GM12874 (cell line): Measurements from ENCODE around the gene TACC3.

Experiments used
- TF ChIP-seq, protein P1 (sequence below): IDR thresholded peaks from 2 replicates; pipeline ENCODE4 v1.5.1; 2011; ENCODE audit warnings: low read depth, mild to moderate bottlenecking, control low read depth, low read length, moderate library complexity; ENCODE audit not compliant: insufficient read depth

TACC3 gene

DNA sequence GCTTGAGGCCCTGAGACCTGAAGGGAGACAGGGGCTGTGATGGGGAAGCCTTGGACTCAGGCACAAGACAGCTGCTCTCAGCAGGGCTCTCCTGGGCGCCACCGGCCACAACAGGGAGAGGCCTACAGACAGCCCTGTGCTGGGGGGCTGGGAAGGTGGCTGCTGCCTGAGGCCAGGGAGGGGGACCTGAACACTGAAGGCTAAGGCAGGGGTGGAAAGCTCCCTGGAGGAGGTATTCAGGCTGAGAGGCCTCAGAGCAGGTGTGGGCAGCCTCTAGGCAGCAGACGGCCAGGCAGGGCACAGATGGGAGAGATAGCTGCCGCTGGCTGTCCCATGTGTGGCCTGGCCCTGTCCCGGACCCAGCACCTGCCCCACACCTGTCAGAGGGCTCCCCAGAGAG, 33.0 kb downstream of the TACC3 start:
- TF ChIP-seq, protein P1, sequence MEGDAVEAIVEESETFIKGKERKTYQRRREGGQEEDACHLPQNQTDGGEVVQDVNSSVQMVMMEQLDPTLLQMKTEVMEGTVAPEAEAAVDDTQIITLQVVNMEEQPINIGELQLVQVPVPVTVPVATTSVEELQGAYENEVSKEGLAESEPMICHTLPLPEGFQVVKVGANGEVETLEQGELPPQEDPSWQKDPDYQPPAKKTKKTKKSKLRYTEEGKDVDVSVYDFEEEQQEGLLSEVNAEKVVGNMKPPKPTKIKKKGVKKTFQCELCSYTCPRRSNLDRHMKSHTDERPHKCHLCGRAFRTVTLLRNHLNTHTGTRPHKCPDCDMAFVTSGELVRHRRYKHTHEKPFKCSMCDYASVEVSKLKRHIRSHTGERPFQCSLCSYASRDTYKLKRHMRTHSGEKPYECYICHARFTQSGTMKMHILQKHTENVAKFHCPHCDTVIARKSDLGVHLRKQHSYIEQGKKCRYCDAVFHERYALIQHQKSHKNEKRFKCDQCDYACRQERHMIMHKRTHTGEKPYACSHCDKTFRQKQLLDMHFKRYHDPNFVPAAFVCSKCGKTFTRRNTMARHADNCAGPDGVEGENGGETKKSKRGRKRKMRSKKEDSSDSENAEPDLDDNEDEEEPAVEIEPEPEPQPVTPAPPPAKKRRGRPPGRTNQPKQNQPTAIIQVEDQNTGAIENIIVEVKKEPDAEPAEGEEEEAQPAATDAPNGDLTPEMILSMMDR = no peak

GRCh38 chr4:1755297-1755696, 34.0 kb downstream of the TACC3 start:
- TF ChIP-seq, protein P1 = no peak

GRCh38 chr4:1756079-1756478, 34.8 kb downstream of the TACC3 start:
- TF ChIP-seq, protein P1 = no peak

- TF ChIP-seq, protein P1 = no peak
These were observed 35.8 kb downstream of the TACC3 start for GRCh38 chr4:1756893-1757779.

- TF ChIP-seq, protein P1 = no peak
These were observed 36.5 kb downstream of the TACC3 start for GRCh38 chr4:1757836-1758235.

DNA sequence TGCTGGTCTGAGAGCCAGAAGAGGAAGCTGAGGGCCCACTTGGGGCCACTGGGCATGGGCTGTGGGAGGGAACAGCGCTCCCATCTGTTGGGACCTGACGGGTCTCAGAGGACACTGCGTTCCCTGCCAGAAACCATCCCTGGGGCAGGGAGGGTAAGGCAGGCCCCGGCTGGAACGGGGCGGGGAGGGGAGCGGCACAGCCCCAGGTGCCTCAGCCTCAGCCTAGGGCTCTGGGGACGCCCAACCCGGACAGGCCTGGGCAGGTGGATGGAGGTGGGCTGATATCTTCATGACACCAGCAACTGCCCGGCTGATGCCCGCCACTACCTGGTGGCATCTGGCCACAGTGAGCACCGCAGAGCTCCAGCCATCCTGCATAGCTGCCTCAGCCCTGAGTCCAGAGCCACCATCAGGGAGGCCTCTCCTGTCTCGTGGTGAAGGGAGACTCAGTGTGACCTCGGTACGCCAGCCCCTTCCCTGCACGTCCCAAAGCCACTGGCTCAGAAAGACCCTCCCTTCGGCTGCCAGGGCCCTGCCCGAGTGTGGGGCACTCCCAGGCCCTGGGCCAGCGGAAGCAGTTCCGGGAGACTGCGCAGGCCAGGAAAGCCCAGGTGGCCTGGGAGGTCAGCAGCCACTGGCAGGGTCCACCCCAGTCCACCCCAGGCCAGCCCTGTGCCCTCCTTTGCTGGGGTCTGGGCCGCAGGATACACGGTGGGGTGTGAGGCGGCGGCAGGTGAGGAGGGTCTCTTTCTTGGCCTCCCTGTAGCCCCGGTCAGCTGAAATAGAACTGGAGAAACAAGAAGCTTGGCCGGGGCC, 37.2 kb downstream of the TACC3 start:
- TF ChIP-seq, protein P1 = no peak

DNA sequence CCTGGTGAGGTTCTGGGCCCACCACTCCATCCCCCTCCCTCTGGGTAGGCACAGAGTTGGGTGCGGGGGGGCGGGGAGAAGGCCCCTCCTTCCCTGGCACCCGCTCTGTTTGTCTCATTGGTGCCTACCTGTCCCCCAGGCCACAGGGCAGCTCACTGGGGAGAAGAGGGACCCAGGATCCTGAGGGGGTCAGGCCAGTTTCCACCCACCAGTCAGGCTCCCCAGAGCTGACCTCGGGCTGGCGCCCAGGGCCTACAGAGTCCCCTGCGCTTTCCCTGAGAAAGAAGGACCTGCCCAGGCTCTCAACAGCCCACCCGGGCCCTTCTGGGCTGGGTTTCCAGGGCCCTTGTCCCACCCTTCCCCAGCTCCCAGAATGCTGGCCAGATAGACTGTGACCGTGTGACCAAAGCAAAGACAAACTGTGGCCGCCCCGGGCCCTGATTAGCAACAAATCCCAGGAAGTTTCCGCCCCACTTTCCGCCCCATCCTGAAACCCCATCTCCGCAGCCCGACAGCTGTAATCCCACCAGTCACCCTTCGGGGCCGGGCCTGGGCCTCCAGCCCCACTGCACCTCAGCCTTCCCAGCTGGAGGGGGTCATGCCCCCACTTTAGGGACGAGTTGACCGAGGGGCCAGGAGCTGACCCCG, 38.0 kb downstream of the TACC3 start:
- TF ChIP-seq, protein P1 = no peak
